T-helper 22 cell (primary cell): ENCODE measurements around the gene FBLN1.
"Not testable (repeated sequence)": the region's sequence is repeated elsewhere in the genome, so short reads cannot be mapped to it uniquely, and the experiment has no call there.

Experiments
- DNase-seq: peaks from one replicate; pipeline ENCODE4 v3.0.0-alpha.2; 2020; ENCODE audit warnings: low read depth

Gene FBLN1

GRCh38 chr22:45476814-45477213 is 25.9 kb upstream of the FBLN1 start:
- no peak for DNase-seq

- DNase-seq = no peak
Observed at GRCh38 chr22:45477366-45478107, 25.1 kb upstream of the FBLN1 start.

GRCh38 chr22:45478108-45478771 is 24.4 kb upstream of the FBLN1 start:
- no peak for DNase-seq

GRCh38 chr22:45480717-45481116 is 22.0 kb upstream of the FBLN1 start:
- DNase-seq = no peak

GRCh38 chr22:45481661-45482060 is 21.0 kb upstream of the FBLN1 start:
- no peak for DNase-seq

- no peak for DNase-seq
Observed at GRCh38 chr22:45482169-45482568, 20.5 kb upstream of the FBLN1 start.

GRCh38 chr22:45483319-45483718 is 19.4 kb upstream of the FBLN1 start:
- DNase-seq = no peak

- DNase-seq = no peak
Observed at GRCh38 chr22:45483918-45484499, 18.7 kb upstream of the FBLN1 start.

GRCh38 chr22:45484742-45485141 is 17.9 kb upstream of the FBLN1 start:
- no peak for DNase-seq

GRCh38 chr22:45485261-45485660 is 17.4 kb upstream of the FBLN1 start:
- DNase-seq = no peak

- no peak for DNase-seq
Observed at GRCh38 chr22:45488764-45489370, 13.8 kb upstream of the FBLN1 start.

- DNase-seq = no peak
Observed at GRCh38 chr22:45490836-45491235, 11.8 kb upstream of the FBLN1 start.

GRCh38 chr22:45491841-45492240 is 10.8 kb upstream of the FBLN1 start:
- DNase-seq = no peak

GRCh38 chr22:45493286-45493771 is 9.4 kb upstream of the FBLN1 start:
- no peak for DNase-seq

- DNase-seq = not testable (repeated sequence)
Observed at GRCh38 chr22:45494306-45494705, 8.4 kb upstream of the FBLN1 start.

GRCh38 chr22:45495616-45496015 is 7.1 kb upstream of the FBLN1 start:
- DNase-seq = not testable (repeated sequence)

GRCh38 chr22:45496451-45496941 is 6.2 kb upstream of the FBLN1 start:
- DNase-seq = no peak

GRCh38 chr22:45497351-45498145 is 5.1 kb upstream of the FBLN1 start:
- no peak for DNase-seq

GRCh38 chr22:45499746-45500145 is 2.9 kb upstream of the FBLN1 start:
- no peak for DNase-seq

GRCh38 chr22:45503050-45503815 is 550 bp downstream of the FBLN1 start:
- DNase-seq = no peak

GRCh38 chr22:45503816-45504372 is 1.2 kb downstream of the FBLN1 start:
- DNase-seq = no peak
